ENCODE measurements around the gene COL25A1. TPM values are rescaled to one million over a fixed set of nuclear protein-coding genes. Genes with fewer than 3 reads are reported as not detected.

COL25A1 gene
- polyA plus RNA-seq, 2 of the 4 experiments (the other 2 are of a cell fraction) = not detected

- TF ChIP-seq RARB (CRISPR knock-in tag; IDR thresholded peaks at IDR 0.05) (no peak), TFCP2L1 (CRISPR knock-in tag; IDR thresholded peaks at IDR 0.05) (no peak), EHF (CRISPR knock-in tag; IDR thresholded peaks at IDR 0.05) (no peak), ZSCAN20 (CRISPR knock-in tag; IDR thresholded peaks at IDR 0.05) (no peak), HOXB5 (CRISPR knock-in tag; IDR thresholded peaks at IDR 0.05) (no peak), MYC (IDR thresholded peaks at IDR 0.05; ENCODE audit: borderline replicate concordance, low read length) (no peak), BCL3 (IDR thresholded peaks at IDR 0.05) (no peak), HEYL (CRISPR knock-in tag; IDR thresholded peaks at IDR 0.05) (no peak), PBX3 (IDR thresholded peaks at IDR 0.05) (no peak), ESRRA (IDR thresholded peaks at IDR 0.05; ENCODE audit: borderline replicate concordance, low read length) (no peak)
- TF ChIP-seq, protein P1, sequence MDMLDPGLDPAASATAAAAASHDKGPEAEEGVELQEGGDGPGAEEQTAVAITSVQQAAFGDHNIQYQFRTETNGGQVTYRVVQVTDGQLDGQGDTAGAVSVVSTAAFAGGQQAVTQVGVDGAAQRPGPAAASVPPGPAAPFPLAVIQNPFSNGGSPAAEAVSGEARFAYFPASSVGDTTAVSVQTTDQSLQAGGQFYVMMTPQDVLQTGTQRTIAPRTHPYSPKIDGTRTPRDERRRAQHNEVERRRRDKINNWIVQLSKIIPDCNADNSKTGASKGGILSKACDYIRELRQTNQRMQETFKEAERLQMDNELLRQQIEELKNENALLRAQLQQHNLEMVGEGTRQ (IDR thresholded peaks at IDR 0.05) = no peak
- Histone ChIP-seq H3K4me2 (no peak overlapping the region), H3K4me1 (no peaks in the 10 kb centered on the region), H3K27ac (no peak overlapping the region), H3K4me3 (no peak overlapping the region), H3K9me3 (no peaks in the 10 kb centered on the region)
- ChIA-PET CTCF (no interaction called here), POLR2A (no interaction called here)
- FAIRE-seq (no peak), DNase-seq (ENCODE audit: low read depth in 1 of 2, low spot score in 1 of 2) (no peak), ATAC-seq (no peak)
- WGBS (ENCODE audit: missing lambda C conversion rate) = 31% methylated on average over 1 of the region's 1 CpG
Measured at GRCh38 chr4:109235683-109236082, 66.8 kb downstream of the COL25A1 start.

DNA sequence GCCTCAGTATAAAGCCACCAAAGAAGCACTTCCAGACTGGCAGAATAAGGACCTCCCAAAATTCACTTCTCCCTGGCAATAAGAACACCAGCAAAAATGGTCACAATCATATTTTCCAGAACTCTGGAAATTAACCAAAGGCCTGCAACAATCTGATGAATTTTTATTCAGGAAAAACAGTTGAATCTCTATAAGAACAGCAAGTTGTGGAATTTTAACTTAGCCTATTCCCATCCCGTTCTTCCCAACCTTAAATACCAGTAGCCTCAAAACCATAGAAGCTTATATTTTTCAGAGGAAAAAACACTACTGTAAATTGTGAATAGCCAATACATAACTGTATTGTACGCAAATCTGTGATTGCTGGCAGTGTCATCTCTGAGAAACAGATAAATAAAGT lies 67.9 kb downstream of the COL25A1 start:
- H3K4me1 ChIP-seq = no peaks in the 10 kb centered on the region
- no peak for ATAC-seq
- FAIRE-seq = no peak
- 4% methylated on average over 2 of the region's 2 CpGs for WGBS (ENCODE audit: missing lambda C conversion rate)
- CTCF ChIA-PET = no interaction called here
- H3K9me3 ChIP-seq = no peaks in the 10 kb centered on the region
- H3K27ac ChIP-seq = no peak overlapping the region
- no peak overlapping the region for H3K4me3 ChIP-seq
- no peak overlapping the region for H3K4me2 ChIP-seq
- no peak for DNase-seq (ENCODE audit: low read depth in 1 of 2, low spot score in 1 of 2)
- no peak for TF ChIP-seq NFE2L2 (conservative IDR thresholded peaks at IDR 0.05; ENCODE audit: low read length)
- no peak for TF ChIP-seq EHF (CRISPR knock-in tag; IDR thresholded peaks at IDR 0.05)
- no peak for TF ChIP-seq PHF8 (IDR thresholded peaks at IDR 0.05; ENCODE audit: borderline replicate concordance, low read depth)
- no peak for TF ChIP-seq ELK1 (IDR thresholded peaks at IDR 0.05; ENCODE audit: low read depth, low read length)
- no peak for TF ChIP-seq SREBF2 (IDR thresholded peaks at IDR 0.05)
- TF ChIP-seq POLR2AphosphoS2 (conservative IDR thresholded peaks at IDR 0.05; ENCODE audit: low read length) = no peak
- no peak for TF ChIP-seq RARB (CRISPR knock-in tag; IDR thresholded peaks at IDR 0.05)
- no peak for TF ChIP-seq KDM5A (IDR thresholded peaks at IDR 0.05)
- no peak for TF ChIP-seq KDM1A (IDR thresholded peaks at IDR 0.05; ENCODE audit: low read depth)
- no peak for TF ChIP-seq PBX3 (IDR thresholded peaks at IDR 0.05)
- TF ChIP-seq BCL3 (IDR thresholded peaks at IDR 0.05) = no peak
- POLR2A ChIA-PET = no interaction called here
